HG03196 (cell line): Measurements from ENCODE around the gene ALLC.
"Not testable (repeated sequence)": the region's sequence is repeated elsewhere in the genome, so short reads cannot be mapped to it uniquely, and the experiment has no call there.

Experiments used
- ATAC-seq: cut with Tn5 transposase; IDR thresholded peaks from one replicate; pipeline ENCODE4 v1.9.1; 2021; ENCODE audit not compliant: unreplicated experiment

The ALLC gene

DNA sequence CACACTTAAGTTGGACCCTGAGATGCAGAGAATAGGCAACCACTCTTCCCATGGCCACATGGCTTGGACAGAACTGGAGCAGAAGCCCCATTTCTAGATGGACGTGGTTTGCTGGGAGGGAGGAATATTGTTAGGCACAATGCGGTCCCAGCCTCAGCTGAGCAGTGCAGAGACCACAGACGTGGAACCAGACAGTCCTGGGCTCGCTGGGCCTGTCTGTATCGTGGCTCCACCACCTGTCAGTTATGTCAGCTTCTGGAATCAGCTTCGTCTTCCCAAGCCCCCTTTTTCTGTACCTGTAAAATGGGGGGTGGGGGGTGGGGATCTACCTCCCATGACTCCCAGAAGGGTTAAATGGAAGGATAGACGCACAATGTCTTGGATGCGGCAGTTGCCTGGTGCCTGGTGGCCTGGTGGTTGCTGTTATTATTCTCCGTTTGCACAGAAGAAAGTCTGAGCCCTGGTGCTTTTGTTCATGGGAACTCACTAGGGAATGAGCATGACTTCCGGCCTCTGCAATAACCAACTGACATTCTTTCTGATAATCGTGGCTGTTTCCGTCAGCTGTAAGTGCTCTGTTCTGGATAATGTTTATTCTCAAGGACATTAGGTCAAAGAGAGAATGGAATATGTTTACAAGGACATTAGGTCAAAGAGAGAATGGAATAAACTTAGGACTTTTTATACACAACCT, 31.7 kb upstream of the ALLC start:
- ATAC-seq: no peak

DNA sequence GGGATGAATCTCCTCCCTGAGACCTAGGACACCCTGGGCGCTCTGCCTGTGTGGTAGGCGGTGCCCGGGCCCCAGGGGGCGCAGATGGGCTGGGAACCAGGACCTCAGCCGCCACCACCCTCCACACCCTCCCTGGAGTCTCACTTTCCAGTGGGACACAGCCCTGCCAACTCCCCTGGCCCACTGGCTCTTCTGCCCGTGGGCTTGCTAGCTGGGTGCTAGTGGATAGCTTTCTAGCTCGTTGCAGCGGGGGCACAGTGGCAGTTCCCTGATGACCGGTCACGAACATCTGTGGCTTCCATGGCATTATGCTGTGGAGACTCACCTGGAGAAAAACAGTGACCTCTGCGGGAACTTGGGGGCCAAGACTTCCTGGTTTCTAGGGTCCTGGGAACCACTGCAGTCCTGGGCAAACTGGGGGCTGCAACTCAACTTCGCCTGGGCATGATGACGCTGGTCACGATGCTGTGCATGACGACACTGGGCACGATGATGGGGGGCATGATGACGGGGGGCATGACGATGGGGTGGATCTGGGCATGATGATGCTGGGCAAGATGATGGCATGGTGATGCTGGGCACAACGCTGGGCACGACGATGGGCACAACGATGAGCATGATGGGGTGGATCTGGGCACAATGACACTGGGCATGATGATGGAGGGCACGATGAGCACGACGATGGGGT, 31.0 kb upstream of the ALLC start:
- no peak for ATAC-seq

DNA sequence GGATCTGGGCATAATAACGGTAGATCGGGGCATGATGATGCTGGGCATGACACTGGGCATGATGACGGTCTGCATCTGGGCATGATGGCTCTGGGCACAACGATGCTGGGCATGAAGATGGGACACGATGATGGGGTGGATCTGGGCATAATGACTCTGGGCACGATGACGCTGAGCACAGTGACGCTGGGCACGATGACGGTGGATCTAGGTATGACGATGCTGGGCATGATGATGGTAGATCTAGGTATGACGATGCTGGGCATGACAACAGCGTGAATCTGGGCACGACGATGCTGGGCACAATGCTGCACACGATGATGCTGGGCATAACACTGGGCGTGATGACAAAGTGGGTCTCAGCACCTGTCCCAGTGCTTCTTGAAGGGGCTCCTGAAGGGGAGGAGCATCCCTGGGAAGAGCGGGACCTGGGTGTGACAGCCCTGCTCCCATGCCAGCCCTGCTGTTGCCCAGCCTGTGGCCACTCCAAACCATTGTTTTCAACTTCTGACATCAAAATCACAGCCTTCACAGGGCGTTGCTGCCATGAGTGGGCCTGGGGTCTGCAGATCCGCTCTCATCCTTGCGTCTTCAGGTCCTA, 30.4 kb upstream of the ALLC start:
- no peak for ATAC-seq

DNA sequence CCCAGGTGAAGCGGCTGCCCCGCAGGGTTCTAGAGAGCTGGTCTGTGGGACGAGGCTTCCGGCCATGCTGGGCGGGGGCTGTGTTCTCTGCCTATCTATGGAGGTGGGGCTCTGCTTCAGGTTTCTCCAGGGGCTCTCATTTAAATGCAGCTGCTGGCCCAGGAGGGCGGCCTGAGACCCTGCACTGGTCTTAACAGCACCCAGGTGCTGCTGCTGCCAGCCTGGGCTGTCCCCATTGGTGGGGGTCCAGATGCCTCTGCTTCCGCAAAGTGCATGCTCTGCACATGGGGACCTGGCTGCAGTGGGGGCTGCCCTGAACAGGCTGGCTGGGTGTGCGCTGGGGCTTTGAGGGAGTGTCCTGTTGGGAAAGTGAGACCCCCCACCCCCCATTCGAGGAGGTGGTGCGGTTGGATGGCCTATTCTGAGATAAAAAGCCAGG, 29.7 kb upstream of the ALLC start:
- no peak for ATAC-seq

DNA sequence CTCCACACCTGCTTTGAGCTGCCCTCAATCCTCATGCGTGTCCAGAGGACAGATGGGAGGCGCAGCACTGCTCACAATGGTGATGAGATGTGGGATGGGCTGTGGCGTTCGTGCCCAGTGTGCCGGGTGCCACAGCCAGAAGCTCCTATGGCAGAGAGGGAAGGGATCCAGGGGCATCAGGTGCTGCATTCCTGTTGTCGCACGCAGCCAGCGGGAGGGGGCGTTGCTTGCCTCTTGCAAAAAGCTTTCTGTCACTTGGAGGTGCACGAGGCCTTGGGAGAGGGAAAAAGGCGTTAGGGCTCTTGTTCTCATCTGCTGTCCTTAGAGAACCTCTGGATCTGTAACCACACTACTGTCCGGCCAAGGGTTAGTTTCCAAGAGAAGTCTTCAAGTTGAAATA, 29.2 kb upstream of the ALLC start:
- no peak for ATAC-seq

DNA sequence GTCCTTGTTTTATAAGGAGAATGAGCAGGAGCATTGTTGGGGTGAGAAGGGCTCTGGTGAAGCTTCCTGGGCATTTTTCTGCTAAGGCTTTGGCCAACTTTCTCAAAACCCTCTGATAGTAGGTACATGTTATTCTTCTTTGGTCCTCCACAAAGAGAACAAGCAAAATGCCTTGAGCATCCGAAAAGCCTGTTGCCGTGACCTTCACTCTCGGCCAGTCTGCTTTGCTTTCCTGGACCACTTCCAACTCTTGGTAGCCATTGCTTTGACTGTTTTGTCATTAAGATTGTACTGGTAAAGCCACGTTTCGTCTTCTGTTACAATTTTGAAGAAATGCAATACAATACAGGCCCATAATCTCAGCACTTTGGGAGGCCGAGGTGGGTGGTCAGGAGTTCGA, 27.4 kb upstream of the ALLC start:
- ATAC-seq: no peak

DNA sequence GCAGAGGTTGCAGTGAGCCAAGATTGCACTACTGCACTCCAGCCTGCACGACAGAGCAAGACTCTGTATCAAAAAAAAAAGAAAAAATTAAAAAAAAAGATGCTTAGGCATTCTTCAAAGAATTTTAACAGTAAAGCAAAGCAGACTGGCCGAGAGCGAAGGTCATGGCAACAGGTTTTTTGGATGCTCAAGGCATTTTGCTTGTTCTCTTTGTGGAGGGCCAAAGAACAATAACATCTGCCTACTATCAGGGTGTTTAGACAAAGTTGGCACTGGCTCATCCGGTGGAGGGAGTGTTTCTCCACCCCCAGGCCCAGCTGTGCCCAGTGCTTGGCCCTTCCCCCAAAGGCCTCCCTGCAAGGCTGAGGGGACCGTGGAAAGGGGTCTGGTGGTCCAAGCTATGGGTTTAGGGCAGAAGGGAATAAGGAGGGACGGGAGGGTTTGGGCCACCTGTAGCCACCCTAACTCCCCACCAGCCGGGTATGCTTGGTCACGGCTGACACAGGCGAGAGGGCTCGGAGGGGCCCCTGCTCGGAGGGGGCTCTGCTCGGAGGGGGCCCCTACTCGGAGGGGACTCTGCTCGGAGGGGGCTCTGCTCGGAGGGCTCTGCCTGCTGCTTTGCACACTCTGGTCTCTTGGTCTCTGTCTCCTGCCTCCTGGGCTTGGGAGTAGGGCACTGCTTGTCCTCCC, 26.7 kb upstream of the ALLC start:
- no peak for ATAC-seq

DNA sequence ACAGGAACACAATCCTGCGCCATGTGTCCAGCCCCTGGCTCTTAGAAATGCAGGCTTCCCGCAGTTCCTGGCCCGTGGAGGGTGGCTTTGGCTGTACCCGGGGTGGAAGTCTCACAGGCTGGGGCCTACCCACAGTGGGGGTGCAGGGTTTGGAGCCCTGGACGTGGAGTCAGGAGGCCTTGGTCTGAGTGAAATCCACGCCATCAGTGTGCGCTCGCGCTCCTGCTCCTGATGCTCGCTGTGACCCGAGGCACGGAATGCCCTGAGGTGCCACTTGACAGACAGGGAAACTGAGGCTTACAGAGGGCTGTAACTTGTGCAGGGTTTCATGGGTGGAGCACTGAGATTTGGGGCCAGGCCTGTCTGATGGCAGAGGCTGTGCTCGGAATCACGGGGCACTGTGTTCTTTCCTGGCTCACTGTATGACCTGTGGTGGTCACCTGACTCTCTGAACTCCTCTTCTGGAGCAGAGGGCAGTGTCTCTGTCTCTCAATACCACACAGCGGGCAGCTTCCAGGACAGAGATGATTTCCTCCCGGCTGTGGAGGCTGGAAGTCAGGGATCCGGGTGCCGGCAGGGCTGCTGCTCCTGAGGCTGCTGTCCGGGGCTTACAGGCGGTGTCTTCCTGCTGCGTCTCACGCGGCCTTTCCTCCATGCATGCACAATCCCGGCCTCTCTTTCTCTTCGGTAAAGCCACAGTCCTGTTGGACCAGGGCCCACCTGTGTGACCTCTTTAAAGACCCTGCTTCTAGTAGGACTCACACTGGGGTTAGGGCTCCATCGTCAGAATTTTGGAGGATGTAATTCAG, 25.9 kb upstream of the ALLC start:
- no peak for ATAC-seq

DNA sequence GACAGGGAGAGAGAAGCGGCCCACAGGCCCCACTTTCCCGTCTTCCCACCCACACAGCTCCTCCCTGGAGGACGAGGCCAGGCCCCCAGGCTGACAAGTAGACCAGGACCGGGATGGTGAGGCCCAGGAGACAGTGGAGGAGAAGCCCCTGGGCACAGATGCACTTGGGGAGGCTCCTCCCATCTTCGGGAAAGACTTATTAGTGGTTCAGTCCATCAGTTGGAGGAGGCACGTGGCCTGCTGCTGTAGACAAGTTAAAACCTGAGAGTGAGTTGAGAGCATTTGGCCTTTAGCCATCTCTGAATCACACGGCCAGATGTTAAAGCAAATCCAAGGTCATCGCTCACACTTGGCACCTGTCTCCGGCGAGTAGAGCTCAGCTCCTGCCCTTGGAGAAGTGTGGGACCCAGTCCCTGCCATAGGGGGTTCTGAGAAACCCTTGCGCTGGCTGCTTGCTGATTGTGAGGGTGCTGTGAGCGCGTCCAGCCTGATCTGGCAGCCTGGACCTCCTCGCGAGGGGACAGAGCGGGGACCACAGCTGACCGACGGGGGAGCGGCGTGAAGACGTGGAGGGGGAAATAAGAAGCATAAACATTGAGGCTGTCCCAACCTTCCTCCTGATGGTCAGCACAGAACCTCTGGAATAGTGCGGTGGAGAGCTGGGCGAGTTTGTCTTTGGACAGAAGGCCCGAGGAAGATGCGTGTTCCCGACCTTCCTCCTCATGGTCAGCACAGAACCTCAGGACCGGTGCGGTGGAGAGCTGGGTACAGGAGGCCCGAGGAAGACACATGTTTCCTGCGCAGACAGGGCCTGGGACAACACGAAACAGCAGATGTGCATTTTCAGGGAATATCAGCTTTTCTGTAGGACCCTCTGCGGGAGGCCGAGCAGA, 24.7 kb upstream of the ALLC start:
- no peak for ATAC-seq

DNA sequence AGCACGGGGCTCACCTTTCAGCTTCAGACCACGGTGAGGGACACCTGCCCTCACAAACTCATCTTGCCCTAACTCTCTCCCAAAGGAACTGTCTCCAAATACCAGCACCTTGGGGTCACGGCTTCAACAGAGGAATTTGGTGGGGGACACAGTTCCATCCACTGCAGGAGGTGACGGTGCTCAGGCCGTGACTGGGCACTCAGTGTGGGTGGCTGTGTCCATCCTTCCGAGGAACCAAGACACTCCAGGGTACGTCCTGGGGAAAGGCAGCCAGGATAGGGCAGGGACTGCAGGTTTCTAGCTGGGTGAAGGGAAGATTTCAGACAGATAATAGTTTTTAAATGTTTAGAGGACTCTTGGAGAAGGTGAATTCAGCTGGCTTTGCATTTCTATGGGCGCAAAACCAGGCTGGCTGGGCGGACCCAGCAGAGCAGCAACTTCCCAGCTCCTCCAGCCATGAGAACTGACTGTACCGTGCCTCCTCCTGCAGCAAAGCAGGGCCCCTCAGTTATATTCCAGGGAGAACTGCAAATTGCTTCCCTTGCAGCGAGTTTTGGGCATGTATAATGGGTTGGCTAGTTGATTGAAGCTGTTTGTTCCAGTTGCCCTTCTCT, 23.9 kb upstream of the ALLC start:
- no peak for ATAC-seq

DNA sequence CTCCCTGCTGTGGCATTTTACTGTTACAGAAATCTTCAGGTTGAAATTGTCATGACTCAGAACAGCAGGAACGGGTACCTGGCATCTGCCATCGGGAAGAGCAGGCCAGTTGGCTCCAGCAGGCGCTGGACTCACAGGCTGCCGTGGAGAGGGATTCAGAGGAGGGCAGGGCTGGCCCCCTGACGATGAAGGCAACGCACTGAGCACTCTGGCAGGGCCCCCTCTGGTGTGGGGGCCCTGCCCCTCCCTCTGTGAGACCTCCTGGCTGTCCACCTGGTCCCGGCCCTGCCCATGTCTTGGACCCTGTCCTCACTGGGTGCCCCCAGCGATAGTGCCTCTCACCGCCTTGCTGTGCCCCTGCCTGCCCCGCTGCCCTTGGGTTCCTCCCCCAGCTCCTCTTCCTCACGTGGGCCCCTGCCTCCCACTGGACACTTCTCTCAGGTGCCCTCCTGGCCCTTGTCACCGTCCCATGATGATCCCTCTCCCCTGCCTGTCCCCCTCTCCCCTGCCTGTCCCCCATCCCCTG, 23.3 kb upstream of the ALLC start:
- ATAC-seq: no peak

DNA sequence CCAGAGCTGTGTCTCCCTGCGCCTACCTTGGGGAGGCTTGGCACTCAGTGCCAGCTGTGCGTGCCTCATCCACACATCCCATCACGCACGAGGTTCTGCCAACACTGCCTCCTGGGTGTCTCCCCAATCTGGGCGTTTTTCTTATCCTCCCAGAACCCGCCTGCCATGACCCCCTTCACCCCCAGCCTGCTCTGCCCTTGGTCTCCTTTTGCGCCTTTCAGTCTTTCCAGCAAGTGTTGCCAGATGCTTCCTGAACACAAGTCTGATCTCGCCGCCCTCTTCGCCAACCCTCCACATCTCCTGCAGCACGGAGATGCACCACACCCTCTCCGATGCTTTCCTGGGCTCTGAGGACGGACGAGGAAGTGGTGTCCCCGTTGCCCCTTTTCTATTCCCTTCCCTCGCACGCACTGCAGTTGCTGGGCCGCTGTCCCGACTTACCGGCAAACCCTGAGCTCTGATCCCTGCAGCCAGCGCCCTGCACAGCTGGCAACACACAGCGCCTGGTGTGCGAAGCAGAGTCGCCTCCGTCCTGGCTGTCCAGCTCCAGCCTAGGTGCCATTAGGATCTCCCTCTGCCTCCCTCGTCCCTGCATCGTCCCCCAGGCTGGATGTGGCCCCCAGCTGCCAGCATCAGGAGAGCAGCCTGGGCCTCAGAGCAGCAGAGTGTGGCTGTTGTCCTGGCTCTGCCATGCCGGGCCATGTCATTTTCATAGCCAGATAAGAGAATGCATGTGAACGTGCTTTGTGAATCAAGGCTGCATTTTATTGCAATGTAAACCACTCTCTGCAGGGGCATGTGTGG, 22.6 kb upstream of the ALLC start:
- ATAC-seq: no peak

DNA sequence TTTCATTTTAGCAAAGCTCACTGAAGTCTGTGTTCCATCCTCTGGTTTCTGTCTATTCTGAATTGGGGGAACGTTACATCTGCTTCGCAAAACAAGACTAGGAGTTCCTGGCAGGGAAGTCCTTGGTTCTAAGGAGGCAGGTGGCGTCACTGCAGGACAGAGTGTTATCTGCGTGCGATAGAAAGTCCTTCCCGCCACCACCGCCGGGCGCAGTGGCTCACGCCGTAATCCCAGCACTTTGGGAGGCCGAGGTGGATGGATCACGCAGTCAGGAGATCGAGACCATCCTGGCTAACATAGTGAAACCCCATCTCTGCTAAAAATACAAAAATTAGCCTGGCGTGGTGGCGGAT, 22.0 kb upstream of the ALLC start:
- not testable (repeated sequence) for ATAC-seq

DNA sequence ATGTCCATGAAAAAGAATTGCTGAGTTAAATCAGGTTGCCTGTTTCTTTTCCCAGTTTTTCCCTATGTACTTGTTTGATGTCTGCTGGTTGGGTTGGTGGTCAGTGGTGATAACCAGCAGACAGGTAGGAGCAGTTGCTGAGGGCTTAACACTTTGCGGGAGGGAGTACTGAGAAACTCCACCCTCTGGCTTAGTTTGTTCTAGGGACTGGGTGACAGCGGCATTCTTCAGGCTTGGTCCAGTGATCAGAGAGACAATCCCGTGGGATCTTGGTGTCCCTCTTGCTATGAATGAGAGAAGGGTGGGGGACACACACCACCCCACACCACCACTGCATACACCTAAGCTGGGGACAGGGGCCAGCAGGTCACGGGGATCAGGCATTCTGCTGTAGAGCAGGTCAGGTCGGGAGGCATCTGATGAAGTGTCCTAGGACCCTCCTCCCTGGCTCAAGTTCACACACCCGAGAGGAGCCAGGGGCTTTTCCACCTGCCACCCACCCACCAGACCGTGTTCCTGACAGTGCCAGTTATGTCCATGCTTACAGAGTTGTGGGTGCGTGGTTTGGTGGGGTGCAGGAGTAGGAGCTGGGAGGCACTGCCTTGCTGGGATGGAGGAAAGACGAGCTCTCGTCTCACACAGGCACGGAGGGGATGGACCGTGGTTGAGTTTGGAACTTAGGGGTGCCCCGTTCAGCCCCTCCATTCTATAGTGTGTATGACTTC, 21.3 kb upstream of the ALLC start:
- ATAC-seq: no peak

DNA sequence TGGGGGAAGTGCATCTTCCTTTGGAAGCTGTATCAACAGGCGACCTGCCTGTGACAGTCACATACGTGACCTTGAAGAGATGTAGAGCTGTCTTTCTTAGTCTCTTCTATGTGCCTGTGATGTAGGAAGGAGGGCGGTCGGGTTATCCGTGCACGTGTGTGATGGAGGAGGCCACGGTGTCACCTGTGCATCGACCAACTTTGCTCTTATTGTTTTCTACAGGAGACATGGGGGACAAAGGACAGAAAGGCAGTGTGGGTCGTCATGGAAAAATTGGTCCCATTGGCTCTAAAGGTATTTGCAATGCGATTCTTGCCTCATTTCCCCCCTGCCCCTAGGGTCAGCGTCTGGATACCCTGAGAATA, 20.7 kb upstream of the ALLC start:
- ATAC-seq: no peak

DNA sequence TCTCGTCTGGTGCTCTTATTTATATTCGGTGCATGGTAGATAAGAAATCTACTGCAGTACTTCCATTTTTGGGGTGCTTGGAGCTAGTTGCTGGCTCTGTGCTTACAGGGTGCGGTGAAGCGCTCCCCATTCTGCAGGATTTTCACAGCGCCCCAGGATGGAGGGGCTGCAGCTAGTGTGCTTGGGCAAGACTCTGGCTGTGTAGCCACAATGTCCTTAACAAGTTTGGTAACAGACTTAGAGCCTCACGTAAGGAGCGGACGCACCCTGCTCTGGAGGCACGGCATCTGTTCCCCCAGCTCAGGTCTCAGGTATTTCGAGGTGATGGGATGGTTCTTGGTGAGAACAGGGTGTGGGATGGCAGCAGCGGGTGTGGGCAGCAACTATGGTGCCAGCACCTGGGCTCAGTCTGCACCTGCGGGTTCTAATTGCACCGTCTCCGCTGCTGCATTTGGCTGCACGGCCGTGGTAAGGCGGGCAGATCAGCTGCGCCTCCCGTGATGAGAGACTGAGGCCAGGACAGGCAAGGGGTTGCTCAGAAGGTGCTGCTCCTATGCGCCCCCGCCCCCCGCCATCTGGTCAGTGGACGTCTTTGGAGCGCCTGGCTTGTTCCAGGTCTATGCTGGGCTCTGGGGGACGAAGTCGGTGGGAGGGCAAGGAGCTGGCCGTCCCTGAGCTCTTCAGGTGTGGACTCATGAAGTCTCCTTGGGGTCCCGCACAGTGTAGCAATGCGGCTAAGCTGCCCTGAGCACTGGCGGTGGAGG, 20.1 kb upstream of the ALLC start:
- no peak for ATAC-seq

DNA sequence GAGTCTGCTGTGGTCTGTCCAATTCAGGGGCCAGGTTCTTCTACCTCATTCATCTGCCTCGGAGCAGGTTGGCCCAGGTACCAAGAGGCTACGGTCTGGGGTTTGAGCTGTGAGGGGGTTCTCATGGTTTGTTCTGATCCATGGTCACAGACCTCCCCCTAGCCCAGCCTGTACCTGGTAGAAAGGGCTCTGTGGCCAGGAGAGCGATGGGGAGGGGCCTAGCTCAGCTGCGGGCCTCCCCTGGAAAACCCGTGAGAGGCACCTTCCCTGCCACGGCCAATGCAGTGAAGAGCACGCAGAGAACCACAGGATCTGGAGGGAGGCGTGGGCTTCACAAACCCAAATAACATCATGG, 19.6 kb upstream of the ALLC start:
- no peak for ATAC-seq
